MM.1S (cell line): ENCODE measurements around the gene RSU1.

Experiments used
- DNase-seq: peaks from one replicate; pipeline ENCODE4 v3.0.0-alpha.2; 2015
- H2AFZ ChIP-seq: fragments of 300-600 bp; sonication (generic); 2 replicates; pipeline ENCODE4 v1.6.0; 2016; ENCODE audit warnings: antibody characterized with exemption, low read length
- H3F3A ChIP-seq: fragments of 300-600 bp; sonication (generic); 2 replicates; pipeline ENCODE4 v1.6.1; 2016; ENCODE audit warnings: mild to moderate bottlenecking, antibody characterized with exemption, low read length, moderate library complexity, mixed read lengths; ENCODE audit not compliant: insufficient read depth
- H3K27ac ChIP-seq: fragments of 300-600 bp; sonication (generic); 2 replicates; pipeline ENCODE4 v1.5.1; 2016; ENCODE audit warnings: mild to moderate bottlenecking, low read length
- H3K27me3 ChIP-seq: fragments of 300-600 bp; sonication (generic); replicated peaks from 2 replicates; pipeline ENCODE4 v1.6.0; 2016; ENCODE audit warnings: low read length; ENCODE audit not compliant: insufficient read depth
- H3K36me3 ChIP-seq: fragments of 300-600 bp; sonication (generic); replicated peaks from 2 replicates; pipeline ENCODE4 v1.6.1; 2016; ENCODE audit warnings: mild to moderate bottlenecking, low read length, mixed read lengths; ENCODE audit not compliant: insufficient read depth
- H3K4me1 ChIP-seq: fragments of 300-600 bp; sonication (generic); 2 replicates; pipeline ENCODE4 v1.6.1; 2016; ENCODE audit warnings: low read length, mixed read lengths
- H3K4me2 ChIP-seq: fragments of 300-600 bp; sonication (generic); 2 replicates; pipeline ENCODE4 v1.6.0; 2016; ENCODE audit warnings: low read depth, low read length
- H3K4me3 ChIP-seq: fragments of 300-600 bp; sonication (generic); 2 replicates; pipeline ENCODE4 v1.5.1; 2016; ENCODE audit warnings: low read length, mixed read lengths
- H3K79me2 ChIP-seq: fragments of 300-600 bp; sonication (generic); 2 replicates; pipeline ENCODE4 v1.6.1; 2016; ENCODE audit warnings: mixed run types, low read length, mixed read lengths
- H3K9ac ChIP-seq: fragments of 300-600 bp; sonication (generic); 2 replicates; pipeline ENCODE4 v1.6.1; 2016; ENCODE audit warnings: low read length, mixed read lengths
- H3K9me2 ChIP-seq: fragments of 300-600 bp; sonication (generic); replicated peaks from 2 replicates; pipeline ENCODE4 v1.6.1; 2016; ENCODE audit warnings: mild to moderate bottlenecking, low read length, mixed read lengths; ENCODE audit not compliant: insufficient read depth
- H3K9me3 ChIP-seq: fragments of 300-600 bp; sonication (generic); replicated peaks from 2 replicates; pipeline ENCODE4 v1.6.1; 2016; ENCODE audit warnings: mild to moderate bottlenecking, low read length, mixed read lengths; ENCODE audit not compliant: insufficient read depth
- H4K20me1 ChIP-seq: fragments of 300-600 bp; sonication (generic); 2 replicates; pipeline ENCODE4 v1.6.1; 2016; ENCODE audit warnings: mild to moderate bottlenecking, low read length, moderate library complexity, mixed read lengths; ENCODE audit not compliant: insufficient read depth
- EZH2 ChIP-seq: fragments of 300-600 bp; sonication (generic); optimal IDR thresholded peaks from 2 replicates; pipeline ENCODE3; 2017; ENCODE audit warnings: low read depth, mild to moderate bottlenecking, antibody characterized with exemption, low read length, mixed read lengths
- EZH2phosphoT487 ChIP-seq: fragments of 300-600 bp; sonication (generic); IDR thresholded peaks from 2 replicates; pipeline ENCODE4 v1.6.1; 2018; ENCODE audit warnings: antibody characterized with exemption, low read length
- TF ChIP-seq, protein P1 (sequence below): fragments of 300-600 bp; sonication (generic); IDR thresholded peaks from 2 replicates; pipeline ENCODE4 v1.5.1; 2016; ENCODE audit warnings: antibody characterized with exemption, low read length, mixed read lengths

The RSU1 gene

DNA sequence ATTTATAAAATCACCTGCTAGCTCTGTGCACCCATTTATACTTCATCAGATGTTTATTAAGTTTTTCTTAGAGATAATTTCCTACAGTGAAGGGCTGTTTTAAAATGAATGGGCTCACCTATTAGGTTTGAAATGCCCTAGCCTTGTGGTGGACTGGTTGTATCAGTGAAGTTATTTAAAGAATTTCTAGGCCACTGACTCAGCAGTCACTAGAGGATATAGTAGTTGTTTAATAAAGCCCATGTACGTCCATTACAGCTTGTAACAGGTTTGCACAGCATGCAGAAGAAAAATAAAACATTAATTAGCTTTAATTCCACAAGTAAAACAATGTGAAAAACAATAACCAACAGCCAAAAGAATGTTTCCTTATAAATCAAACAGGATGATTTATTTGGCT, 128.0 kb downstream of the RSU1 start:
- Histone ChIP-seq H3K4me2 (no peak overlapping the region), H3K9me3 (no peaks in the 10 kb centered on the region), H3K9me2 (no peaks in the 10 kb centered on the region), H3K4me1 (no peaks in the 10 kb centered on the region), H3K27me3 (no peaks in the 10 kb centered on the region), H3K27ac (no peak overlapping the region), H4K20me1 (no peaks in the 10 kb centered on the region), H3K36me3 (no peaks in the 10 kb centered on the region), H3K4me3 (no peak overlapping the region), H3K79me2 (no peaks in the 10 kb centered on the region), H3F3A (no peaks in the 10 kb centered on the region), H3K9ac (no peak overlapping the region), H2AFZ (no peak overlapping the region)
- DNase-seq, result no peak
- TF ChIP-seq EZH2phosphoT487 (no peak), EZH2 (no peak)
- TF ChIP-seq, protein P1, sequence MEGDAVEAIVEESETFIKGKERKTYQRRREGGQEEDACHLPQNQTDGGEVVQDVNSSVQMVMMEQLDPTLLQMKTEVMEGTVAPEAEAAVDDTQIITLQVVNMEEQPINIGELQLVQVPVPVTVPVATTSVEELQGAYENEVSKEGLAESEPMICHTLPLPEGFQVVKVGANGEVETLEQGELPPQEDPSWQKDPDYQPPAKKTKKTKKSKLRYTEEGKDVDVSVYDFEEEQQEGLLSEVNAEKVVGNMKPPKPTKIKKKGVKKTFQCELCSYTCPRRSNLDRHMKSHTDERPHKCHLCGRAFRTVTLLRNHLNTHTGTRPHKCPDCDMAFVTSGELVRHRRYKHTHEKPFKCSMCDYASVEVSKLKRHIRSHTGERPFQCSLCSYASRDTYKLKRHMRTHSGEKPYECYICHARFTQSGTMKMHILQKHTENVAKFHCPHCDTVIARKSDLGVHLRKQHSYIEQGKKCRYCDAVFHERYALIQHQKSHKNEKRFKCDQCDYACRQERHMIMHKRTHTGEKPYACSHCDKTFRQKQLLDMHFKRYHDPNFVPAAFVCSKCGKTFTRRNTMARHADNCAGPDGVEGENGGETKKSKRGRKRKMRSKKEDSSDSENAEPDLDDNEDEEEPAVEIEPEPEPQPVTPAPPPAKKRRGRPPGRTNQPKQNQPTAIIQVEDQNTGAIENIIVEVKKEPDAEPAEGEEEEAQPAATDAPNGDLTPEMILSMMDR, result no peak

DNA sequence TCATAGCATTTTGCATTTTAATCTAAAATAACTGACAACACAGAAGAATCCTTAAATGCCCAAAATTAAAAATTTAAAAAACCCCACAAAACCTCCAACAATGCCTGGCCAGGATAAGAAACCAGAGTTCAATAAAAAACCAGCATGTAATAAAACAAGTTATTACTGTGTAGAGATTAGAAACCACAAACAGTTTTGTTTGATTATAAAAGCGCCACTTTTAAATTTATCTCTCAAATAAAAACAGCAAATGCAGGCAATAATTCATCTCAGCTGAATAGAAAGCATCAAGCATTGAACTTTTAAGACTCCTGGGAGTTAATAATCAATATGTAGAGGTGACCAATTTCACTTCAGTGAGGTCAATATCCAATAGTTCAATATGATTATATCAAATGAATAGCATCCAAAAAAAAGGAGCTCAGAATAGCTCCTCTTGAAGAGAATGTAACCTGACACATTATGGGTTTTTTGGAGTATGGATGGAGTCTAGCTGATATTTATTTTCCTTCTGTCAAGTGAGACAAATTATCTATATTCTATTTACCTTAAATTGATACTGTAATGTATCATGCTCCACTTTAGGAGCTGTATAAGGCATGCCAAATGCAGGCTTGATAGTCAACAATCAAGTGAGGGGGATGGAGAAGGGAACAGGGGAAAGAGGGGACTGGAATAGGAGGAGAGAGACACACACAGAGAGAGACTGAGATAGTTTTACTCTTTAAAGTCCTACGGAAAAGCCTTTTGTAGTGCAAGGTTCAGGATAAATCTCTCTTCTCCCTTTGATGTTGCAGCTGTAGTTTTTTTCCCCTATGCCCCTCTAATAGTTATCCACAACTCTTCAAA, 130.9 kb downstream of the RSU1 start:
- H3K27me3 ChIP-seq, result no peaks in the 10 kb centered on the region
- H3K9me3 ChIP-seq, result no peaks in the 10 kb centered on the region
- TF ChIP-seq EZH2 (no peak), EZH2phosphoT487 (no peak)
- TF ChIP-seq, protein P1, result no peak
- no peaks in the 10 kb centered on the region for H3K36me3 ChIP-seq
- no peak overlapping the region for H3K27ac ChIP-seq
- H3K79me2 ChIP-seq, result no peaks in the 10 kb centered on the region
- no peaks in the 10 kb centered on the region for H3K4me1 ChIP-seq
- H3K4me3 ChIP-seq, result no peak overlapping the region
- H2AFZ ChIP-seq, result no peak overlapping the region
- H3K4me2 ChIP-seq, result no peak overlapping the region
- DNase-seq, result no peak
- no peaks in the 10 kb centered on the region for H3K9me2 ChIP-seq
- H4K20me1 ChIP-seq, result no peaks in the 10 kb centered on the region
- H3K9ac ChIP-seq, result no peak overlapping the region
- no peaks in the 10 kb centered on the region for H3F3A ChIP-seq

DNA sequence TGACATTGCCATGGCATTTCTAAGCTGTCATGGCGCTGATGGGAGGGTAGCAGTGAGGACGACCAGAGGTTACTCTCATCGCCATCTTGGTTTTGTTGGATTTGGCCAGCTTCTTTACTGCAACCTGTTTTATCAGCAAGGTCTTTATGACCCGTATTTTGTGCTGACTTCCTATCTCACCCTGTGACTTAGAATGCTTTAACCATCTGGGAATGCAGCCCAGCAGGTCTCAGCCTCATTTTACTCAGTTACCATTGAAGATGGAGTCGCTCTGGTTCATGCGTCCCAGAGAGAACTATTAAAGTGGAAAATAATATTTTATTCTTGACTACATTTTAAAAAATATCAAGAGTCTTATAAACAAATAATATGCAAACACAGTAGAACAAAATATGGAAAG, 131.7 kb downstream of the RSU1 start:
- Histone ChIP-seq H3K9ac (no peak overlapping the region), H3K4me1 (no peaks in the 10 kb centered on the region), H2AFZ (no peak overlapping the region), H3K9me3 (no peaks in the 10 kb centered on the region), H3K4me3 (no peak overlapping the region), H3F3A (no peaks in the 10 kb centered on the region), H3K27me3 (no peaks in the 10 kb centered on the region), H3K4me2 (no peak overlapping the region), H3K36me3 (no peaks in the 10 kb centered on the region), H4K20me1 (no peaks in the 10 kb centered on the region), H3K27ac (no peak overlapping the region), H3K79me2 (no peaks in the 10 kb centered on the region), H3K9me2 (no peaks in the 10 kb centered on the region)
- TF ChIP-seq, protein P1, result no peak
- TF ChIP-seq EZH2 (no peak), EZH2phosphoT487 (no peak)
- DNase-seq, result no peak
